Stomach (tissue), 4 donors: ENCODE measurements around the gene MPP3.

ENCODE experiments used
- CTCF ChIP-seq, 7 experiments: fragments of 450-650 bp in 4 of 7; fragments of 200-600 bp in 3 of 7; sonication (generic) in 3 of 7; IDR thresholded peaks; one replicate each; pipeline ENCODE4 v1.5.1; 2016 to 2019; ENCODE audit warnings: antibody characterized with exemption in 7 of 7, control low read depth in 2 of 7, mild to moderate bottlenecking in 1 of 7
- POLR2A ChIP-seq, 4 donors: fragments of 450-650 bp; IDR thresholded peaks; one replicate each; pipeline ENCODE4 v1.6.1; 2016; ENCODE audit warnings: antibody characterized with exemption in 4 of 4, control low read depth in 2 of 4, mild to moderate bottlenecking in 1 of 4, moderate library complexity in 1 of 4
- POLR2AphosphoS5 ChIP-seq, 3 donors: sonication (generic); formaldehyde crosslinking; IDR thresholded peaks; one replicate each; pipeline ENCODE4 v1.6.1; 2016; ENCODE audit warnings: antibody characterized with exemption in 3 of 3

DNA sequence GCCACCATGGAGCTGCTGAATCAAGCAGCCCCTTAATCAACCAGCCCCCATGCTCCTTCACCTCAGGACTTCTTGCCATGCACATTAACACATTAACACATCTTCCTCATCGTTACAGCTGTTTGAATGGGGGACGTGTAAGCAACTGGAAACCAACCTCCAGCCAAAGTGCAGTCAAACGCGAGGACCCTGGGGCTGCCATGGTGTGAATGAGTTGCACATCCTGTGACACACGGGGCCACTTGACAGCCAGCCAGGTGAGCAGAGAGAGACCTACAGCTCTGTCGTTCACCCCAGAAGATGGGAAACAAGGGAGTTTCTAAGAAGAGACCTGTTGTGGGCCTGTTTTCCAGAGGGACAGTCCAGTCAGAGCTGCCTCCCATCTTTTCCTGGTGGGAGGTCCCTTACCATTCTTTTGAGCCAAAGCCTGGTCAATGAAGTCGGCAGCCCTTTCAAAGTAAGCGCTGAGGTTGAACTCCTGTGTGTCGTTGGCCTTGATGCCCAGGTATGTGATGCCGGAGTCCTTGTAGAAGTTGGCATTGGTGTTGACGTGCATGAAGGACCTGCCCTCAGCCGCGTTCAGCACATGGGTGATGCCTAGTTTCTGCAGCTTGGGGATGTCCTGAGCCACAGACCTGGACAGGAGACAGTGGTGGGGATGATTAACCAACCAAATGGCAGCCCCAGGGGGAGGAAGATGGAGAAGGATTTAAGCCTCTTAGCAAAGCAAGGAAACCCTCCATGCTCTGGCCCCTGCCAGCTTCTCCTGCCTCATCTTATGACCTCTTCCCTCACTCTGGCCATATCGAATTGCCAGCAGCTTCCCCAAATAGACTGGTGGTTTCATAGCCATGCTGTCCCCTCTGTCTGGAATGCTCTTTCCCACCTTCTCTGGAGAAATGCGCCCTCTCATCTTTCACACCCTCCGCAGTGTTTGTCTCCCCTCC, 58.4 kb downstream of the MPP3 start:
- TF ChIP-seq CTCF (IDR thresholded peaks at IDR 0.05) (no peak), POLR2A (IDR thresholded peaks at IDR 0.05) (no peak), POLR2AphosphoS5 (IDR thresholded peaks at IDR 0.05) (no peak)
